Stimulated activated CD8-positive, alpha-beta memory T cell treated with anti-CD3 and anti-CD28 coated beads, Interleukin-15, amount 100 ng/mL, for 24 hours (primary cell): Measurements from ENCODE around the gene ALKBH7.

Experiments used
- DNase-seq: peaks from one replicate; pipeline ENCODE4 v3.0.0-alpha.2; 2020; ENCODE audit warnings: low read depth

The ALKBH7 gene

GRCh38 chr19:6402058-6402457 is 29.5 kb downstream of the ALKBH7 start:
- DNase-seq, result no peak

GRCh38 chr19:6402837-6403608 is 30.4 kb downstream of the ALKBH7 start:
- no peak for DNase-seq

- no peak for DNase-seq
Observed at GRCh38 chr19:6406401-6406800, 33.8 kb downstream of the ALKBH7 start.

GRCh38 chr19:6409346-6409745 is 36.8 kb downstream of the ALKBH7 start:
- DNase-seq, result no peak

GRCh38 chr19:6412061-6412446 is 39.5 kb downstream of the ALKBH7 start:
- DNase-seq, result no peak

- DNase-seq, result no peak
Observed at GRCh38 chr19:6412447-6413091, 40.0 kb downstream of the ALKBH7 start.

- DNase-seq, result no peak
Observed at GRCh38 chr19:6413291-6413690, 40.7 kb downstream of the ALKBH7 start.

GRCh38 chr19:6413721-6414643 is 41.4 kb downstream of the ALKBH7 start:
- no peak for DNase-seq

- DNase-seq, result no peak
Observed at GRCh38 chr19:6414793-6415590, 42.4 kb downstream of the ALKBH7 start.

GRCh38 chr19:6415591-6416190 is 43.1 kb downstream of the ALKBH7 start:
- DNase-seq, result no peak

GRCh38 chr19:6416658-6417405 is 44.2 kb downstream of the ALKBH7 start:
- DNase-seq, result no peak

GRCh38 chr19:6417713-6418561 is 45.3 kb downstream of the ALKBH7 start:
- no peak for DNase-seq

GRCh38 chr19:6418562-6418932 is 46.0 kb downstream of the ALKBH7 start:
- no peak for DNase-seq

- no peak for DNase-seq
Observed at GRCh38 chr19:6421075-6422014, 48.8 kb downstream of the ALKBH7 start.

GRCh38 chr19:6423499-6424194 is 51.1 kb downstream of the ALKBH7 start:
- no peak for DNase-seq

GRCh38 chr19:6424195-6424938 is 51.8 kb downstream of the ALKBH7 start, which contains the start of gene KHSRP:
KHSRP (minus strand) TSS chr19:6424811; CDS start chr19:6424701, 110 bp downstream.
- DNase-seq, result no peak
